HG03095 (cell line): ENCODE data around the gene C14orf180.

ENCODE experiments used
- ATAC-seq: cut with Tn5 transposase; IDR thresholded peaks from one replicate; pipeline ENCODE4 v1.9.1; 2021; ENCODE audit warnings: moderate library complexity; ENCODE audit not compliant: unreplicated experiment

The C14orf180 gene

DNA sequence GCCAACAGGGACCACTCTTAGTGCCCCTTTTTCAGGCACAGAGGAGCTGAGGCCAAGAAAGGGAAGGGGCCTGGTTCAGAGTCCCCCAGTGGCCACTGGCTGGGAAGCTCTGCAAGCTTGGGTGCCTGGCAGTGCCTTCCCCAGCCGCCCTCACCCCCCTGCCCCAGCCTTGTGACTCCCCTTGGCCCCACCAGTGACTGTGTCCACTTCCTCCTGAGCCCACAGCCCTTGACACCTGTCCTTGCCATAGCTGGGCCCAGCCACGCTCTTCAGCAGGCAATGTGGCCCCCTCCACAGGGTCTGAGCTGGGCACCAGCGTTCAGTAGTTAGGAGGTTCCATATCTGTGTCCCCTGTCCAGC lies 19.0 kb upstream of the C14orf180 start:
- ATAC-seq, result no peak

DNA sequence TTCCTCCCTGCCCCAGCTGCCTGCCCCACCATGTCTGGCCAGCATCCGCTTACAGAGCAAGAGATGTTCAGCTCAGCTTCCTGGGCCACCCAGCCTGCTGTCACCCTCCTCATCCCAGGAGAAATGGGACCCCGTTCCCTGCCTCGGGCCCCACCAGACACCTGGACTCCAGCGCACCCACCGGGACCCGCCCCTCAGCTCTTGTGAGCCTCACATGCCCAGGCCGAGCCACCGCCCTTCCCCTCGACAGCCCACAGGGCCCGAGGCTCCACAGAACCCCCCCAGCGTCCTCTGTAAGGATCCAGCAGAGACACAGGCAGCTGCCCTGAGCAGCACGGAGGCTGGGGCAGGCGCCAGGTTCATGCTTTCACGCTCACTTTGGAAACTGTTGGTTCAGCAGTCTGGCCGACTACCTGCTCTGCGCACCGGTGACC lies 18.4 kb upstream of the C14orf180 start:
- ATAC-seq, result no peak

DNA sequence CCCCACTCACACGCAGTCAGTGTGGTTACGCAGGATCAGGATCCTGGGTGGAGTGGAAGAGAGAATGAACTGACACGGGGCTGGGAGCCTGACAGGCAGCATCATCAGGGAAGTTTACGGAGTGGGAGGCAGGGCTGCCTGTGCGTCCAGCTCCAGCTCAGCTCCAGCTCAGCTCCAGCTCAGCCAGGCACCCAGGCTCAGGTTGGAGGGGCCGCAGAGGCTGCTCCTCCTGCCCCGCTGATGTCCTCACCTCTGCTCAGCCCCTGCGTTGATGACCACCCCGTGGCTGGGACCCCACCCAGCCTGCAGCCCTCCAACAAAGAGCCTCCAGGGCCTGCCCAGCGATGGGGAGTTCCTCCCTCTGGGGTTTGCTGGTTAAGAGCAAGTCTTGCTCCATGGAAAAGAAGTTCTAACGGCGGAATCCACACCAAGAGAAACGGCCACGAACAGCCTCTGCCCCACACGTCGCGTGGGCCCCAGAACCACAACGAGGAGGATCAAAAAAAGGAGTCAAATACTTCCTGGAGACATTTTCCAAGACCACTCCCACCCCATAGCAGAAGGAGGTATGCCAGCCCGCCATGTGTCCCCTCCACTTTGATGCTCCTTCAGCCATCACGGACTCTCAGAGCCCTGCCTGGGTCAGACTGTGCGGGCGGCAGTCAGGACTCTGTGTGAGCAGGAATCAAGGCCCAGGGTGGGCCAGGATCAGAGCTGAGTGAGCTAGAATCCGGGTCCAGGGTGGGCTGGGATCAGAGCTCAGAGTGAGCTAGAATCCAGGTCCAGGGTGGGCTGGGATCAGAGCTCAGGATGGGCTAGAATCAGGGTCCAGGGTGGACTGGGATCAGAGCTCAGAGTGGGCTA lies 17.7 kb upstream of the C14orf180 start:
- ATAC-seq, result no peak

DNA sequence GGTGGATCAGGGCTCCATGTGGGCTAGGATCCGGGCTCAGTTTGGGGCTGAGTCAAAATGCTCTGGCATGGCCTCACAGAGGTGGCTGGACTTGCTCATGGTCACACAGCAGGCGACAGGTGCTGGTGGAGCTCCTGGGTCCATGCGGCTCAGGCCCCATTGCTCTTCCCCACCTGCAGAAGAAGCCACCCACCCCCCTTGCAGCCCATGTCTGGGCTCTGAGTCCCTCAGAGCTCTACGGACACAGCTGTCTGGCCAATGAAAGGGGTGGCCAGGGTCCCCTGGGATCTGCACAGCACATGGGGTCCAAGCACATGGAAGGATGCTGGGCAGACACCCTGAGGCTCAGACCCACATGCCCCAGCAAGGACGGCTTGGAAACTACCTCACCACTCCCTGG lies 17.0 kb upstream of the C14orf180 start:
- ATAC-seq, result no peak

DNA sequence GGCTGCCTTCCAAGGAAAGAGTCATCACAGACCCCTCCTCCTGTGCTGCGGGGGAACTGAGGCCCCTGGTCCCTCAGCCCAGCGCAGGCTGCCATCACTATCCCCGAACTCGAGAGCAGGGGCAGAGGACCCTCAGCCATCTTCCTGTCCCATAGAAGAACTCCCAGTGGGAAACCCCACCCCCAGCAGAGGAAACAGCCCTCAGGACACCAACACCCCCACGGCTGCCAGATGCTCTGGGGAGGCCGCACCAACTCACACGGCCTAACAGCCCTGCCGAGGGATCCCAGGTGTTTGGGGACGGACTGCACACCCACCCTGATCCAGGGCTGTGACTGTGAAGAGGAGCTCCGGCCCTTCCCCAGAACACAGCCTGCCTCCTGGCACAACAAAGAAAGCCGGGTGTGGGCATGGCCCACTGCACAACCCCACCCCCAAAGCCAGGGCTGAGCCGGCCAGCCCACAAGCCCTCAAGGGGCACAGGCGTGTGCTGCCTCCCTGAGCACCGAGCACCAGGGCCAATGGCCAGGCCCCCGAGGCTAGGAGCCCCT lies 16.3 kb upstream of the C14orf180 start:
- ATAC-seq, result no peak

DNA sequence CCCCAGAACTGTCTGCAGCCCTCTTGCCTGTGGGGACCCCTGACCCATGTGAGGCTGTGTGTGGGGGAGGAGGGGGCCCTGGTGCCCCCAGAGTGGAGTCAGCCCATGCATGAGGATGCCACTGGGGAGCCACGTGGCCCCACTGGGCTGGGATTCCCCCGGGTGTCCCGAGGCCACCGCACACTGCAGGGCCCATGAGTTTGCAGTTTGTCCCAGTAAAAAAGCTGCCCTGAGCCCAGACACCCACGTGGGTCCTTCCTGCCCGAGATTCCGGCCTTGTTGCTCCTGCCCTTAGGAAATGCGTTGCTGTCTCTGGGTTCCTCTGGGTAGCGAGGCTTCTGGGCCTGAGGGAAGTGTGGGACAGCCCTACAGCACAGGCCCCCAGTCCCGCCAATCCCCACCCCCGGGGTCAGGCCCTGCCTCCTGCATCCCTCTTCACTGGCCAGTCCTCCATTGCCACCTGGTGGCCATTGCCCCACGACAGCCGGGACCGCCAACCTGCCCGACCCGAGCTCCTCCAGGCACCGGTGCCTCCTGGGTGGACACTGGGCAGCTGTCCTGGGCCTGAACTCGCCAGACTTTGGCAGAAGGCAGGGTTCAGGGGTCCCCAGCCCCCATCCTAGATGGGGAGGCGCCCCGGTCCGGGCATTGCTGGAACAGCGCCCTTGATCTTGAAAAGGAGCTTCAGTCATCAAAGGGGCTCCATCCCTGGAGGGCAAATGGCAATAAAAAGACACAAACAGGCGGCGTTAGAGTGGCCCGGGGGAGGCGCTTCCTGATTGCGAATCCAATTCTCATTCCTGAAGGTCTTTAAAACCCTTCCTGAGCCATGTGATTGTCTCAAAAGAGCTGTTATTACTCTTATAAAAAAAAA lies 15.6 kb upstream of the C14orf180 start:
- no peak for ATAC-seq

DNA sequence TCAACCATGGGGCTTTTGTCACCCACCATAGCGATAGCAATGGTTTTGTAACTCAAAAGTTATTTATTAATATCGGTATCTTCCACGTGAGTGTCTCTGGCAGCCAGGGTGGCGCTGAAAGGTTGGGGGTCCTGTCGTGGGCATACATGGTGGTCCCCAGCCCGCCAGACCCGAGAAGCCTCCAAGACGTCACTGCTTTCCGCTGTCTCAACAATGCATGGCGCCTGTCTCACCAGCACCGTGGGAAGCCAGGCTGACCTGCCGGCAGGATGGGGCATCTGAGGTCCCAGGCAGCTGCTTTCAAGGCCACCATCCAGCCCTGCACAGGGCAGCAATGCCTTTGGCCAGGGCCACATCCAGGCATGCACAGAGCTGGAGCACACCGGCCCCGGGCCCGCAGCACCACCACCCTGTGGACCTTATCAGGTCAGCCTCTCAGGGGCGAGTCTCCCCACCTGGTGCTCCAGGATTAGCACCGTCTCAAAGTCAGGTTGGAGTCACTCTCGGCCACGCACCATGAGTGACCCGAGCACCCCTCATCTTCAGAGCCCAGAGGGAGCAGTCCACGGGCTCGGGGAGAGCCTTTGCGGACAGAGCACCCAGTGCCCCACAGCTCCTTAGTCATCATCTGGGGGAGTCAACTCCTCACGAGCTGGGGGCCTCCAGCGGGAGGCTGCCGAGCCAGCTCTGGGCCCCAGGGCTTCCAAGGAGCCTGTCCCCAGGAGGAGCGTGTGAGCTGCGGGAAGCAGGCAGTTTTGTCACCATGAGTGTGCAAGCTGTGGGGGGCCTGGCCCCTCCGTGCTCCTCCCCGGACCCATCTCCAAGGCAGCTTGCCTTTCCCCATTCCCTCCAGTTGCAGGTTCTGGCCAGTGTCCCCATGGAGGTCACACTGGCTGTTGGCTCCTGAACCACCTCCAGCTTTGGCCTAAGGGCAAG lies 14.6 kb upstream of the C14orf180 start:
- no peak for ATAC-seq

DNA sequence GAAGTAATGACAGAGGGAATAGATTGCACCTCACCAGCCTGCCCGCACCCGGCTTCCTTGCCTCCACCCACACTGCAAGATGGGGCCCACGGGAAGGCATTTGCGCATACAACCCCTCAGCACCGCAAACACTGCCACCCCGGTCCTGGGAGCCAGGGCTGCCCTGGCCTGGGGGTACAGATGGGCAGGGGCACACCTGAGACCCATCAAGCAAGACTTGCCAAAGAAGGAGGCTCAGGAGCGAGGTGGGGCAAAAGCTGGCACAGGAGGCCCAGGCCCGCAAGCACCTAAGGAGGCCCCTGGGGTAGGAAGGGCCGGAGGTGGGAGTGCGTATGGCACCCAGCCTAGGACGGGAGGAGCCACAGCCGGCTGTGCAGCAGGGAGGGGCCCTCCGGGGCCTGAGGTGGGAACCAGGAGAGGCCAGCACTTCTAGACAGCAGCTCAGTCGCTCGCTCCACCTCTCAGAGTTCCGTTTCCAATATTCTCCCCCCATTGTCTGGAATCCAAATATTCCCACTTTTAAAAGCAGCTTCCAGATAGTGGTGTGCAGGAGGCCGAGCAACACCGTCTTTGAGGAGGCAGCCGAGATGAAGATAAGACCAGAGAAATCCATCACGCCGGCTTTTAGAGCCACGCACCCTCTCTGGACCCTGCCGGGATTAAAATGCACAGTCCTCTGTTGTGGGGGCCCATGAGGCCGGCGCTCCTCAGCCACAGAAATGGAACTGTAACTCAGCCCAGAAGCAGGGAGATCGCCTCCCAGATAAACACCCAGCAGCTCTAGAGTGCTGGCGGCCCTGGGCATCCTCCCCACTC lies 12.2 kb upstream of the C14orf180 start:
- ATAC-seq, result no peak

DNA sequence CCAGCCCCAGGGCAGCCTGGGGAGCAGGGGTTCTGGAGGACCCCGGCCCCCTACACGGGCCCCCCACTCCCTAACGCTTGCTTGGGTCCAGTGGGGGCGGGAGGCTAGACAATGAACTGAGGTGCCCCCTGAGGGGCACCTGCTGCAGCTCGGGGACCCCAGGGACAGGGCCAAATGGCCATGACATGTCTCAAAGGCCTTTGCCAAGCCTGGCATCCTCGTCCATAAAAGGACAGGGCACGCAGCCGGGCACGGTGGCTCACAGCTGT lies 11.7 kb upstream of the C14orf180 start:
- no peak for ATAC-seq

DNA sequence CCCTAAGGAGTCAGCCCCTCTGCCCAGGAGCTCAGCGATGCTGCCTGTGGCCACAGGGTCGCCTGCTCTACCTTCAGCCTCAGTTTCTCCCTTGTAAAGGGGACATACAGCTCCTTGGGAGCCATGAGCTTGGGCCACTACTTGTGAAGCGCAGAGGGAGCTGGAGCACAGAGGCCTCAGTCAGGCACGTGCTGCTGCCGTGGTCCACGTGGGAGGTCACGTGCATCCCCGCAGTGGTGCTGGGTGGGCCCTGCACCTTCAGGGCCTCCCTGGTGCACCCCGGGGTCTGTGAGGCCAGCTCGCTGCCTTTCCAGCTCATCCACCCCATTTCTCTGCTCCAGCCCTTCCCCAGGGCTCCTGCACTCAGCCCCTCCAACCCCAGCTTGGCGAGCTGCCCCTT lies 10.9 kb upstream of the C14orf180 start:
- ATAC-seq, result no peak

DNA sequence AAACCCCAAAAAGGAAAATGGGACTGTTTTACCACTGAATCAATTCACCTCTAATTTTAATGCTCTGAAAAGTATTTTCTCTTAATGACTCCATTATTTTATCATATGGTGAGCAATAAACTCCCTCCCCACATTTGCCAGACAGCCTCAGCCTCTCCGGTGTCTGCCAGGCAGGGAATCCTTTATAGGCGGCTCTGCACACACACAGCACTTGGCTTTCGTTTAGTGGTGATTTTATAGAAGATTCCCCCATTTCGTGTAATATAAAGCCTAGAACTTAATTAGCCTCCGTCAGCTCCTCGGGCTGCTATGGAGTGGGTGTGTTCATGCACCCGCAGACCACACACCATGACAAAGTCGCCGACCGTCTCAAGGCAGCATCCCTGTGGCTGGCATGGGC lies 10.1 kb upstream of the C14orf180 start:
- ATAC-seq, result no peak

DNA sequence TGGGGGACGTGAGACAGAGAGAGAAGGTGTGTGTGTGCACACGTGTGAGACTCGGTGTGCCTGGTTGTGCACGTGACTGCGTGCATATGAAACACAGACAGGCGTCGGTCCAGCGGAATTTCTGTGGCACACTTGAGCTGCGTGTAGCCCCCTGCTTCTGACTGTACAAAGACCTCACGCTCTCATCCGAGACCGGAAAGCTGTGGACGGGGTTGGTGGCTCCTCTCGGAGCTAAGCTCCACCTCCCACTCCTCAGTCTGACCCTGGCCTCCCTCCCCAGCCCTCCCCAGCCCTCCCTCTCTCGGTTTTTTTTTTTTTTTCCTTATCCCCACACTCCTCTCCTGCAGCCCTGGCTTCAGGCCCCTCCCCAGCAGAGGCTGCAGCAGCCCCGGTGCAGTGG lies 8.3 kb upstream of the C14orf180 start:
- ATAC-seq, result no peak

DNA sequence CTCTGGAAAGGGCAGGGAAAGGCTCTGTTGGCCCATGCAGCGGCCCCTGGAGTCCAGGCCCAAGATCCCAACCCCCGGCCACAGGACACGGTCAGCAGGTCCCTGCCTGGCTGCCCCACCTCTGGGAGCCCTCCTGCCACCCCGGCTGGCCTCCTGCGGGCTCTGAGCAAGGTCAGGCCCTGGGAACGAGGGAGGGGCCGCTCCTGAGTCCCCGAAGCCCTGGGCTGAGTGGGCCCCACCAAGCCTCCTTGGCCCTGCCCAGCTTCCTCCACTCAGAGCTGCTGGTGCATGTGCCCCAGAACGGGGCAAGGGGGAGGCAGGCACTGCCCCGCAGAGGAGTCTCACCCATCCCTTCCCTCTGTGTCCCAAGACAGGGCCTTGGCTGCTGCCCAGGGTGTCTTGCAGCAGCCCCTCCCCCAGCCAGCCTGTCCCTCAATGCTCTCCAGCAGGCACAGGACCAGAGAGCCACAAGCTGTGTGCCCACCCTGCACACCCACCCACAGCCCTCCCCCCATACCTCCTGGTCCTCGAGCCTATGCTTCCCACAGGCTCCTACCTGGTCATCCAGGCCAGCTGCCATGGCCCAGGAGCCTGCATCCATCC lies 7.4 kb upstream of the C14orf180 start:
- ATAC-seq, result no peak

DNA sequence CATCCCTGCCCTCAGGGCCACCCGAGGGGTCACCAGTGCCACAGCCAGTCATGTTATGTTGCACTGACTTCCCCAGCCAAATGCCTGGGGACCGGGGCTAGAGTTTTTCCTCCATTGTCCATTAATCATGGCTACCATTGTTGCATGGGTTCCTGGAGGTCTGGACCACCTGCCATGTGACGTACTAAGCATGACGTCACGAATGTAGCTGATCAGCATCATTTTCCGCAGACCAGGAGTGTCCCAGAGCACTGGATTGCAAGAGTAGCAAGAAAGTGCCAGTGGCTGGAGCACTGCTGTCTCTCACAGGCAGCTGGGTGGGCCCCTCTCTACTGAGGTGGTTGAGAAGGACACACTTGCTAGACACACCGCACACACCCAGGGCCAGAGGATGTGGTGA lies 6.9 kb upstream of the C14orf180 start:
- ATAC-seq, result no peak

DNA sequence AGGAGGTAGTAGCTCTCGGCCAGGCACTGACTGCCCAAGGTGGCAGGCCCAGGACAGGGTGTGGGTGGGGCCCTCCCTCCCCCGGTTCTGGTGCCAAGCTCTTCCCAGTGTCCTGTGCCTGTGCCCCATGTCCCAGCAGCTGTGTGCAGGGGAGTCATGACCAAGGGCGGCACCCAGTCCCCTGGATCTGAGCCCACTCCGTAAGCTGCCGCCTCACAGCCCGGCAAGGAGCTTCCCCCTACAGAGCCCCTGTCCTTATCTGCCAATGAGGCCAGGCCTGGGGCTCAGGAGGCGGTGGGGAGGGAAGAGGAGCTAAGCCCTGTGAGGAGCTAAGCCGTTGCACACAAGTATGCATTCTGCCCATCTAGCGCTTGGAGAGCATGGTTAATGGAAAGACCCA lies 5.6 kb upstream of the C14orf180 start:
- no peak for ATAC-seq

DNA sequence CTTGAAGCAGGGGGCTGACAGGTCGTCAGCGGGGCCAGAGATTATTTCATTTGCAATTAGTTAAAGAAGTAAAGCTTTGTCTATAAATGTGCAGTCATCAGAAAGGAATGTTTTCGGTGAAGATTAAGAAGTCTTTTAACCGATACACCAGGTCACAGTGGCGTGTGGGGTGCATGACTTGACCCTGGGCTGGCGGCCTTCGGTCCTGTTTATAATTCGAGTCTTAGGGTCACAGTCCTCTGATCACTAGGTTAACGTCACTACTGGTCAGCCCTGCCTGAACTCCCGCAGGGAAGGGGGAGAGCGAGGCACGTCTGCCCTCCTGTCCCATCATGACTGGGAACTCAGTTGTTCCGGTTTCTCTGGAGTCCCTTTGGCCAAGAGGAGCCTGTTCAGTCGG lies 5.0 kb upstream of the C14orf180 start:
- no peak for ATAC-seq

DNA sequence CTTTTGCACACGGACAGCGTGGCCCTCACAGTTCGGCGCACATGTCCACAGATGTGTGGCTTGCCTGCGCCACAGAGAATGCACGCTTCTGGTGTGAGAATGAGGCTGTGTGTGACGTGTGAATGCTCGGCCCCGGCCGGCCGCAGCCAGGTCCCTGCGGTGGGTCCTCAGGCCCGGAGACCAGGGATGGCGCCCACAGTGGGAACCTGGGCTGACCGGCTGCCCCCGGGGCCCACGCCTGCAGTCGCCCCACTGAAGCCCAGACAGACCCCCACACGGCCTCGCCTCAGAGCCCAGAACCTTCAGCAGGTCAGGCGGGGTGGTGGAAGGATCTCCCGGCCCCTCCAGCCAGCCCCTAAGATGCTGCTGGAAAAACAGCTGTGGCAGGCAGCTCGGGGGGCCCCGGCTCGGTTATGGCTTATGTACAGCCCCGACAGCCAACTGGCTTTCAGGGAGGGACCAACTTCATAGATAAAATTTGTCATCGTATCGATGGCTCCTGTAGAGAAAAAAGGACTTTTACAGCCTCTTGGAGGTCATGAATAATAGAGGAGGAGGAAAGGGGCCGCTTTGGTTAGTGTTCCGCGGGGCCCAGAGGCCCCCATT lies 4.5 kb upstream of the C14orf180 start:
- ATAC-seq, result no peak

DNA sequence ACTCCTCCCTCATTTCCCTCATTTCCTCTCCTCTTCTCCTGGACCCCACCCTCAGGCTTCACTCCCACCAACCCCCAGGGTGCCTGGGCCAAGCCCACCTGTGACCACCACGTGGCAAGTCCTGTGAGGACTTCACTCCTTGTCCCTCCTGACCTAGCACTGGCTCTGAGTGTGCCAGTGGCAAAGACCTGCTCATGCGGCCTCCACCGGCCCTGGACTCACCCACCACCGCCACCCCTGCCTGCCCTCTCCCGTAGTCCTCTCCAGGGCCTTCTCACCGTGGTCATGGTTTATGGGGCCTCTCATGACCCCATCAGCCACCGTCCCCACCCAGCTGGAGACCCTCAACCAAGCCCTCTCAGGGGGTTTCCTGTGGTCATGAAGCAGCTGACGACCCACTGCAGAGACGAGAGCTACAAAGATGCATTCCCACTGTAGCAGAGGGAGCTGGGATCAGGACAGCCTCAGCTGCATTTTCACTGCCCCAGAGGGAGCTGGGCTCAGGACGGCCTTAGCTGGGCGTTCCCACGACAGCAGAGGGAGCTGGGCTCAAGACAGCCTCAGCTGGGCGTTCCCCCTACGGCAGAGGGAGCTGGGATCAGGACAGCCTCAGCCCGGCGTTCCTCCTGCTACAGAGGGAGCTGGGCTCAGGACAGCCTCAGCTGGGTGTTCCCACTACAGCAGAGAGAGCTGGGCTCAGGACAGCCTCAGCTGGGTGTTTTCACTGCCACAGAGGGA lies 3.2 kb upstream of the C14orf180 start:
- no peak for ATAC-seq

DNA sequence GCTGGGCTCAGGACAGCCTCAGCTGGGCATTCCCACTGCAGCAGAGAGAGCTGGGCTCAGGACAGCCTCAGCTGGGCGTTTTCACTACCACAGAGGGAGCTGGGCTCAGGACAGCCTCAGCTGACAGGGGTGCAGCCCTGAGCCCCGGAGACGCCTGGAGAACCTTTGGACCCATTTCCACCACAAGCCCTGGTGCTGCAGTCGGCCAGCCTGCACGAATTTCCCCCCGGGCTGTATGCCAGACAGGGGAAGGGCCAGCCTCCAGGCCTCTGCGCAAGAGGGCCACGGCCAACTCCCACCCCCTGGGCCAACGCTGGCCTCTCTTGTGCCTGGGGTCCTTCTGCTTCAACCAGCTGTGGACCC lies 2.6 kb upstream of the C14orf180 start:
- ATAC-seq, result no peak
